OCI-LY7 (cell line): ENCODE results near the gene TMEM184A. TPM values are rescaled to one million over a fixed set of nuclear protein-coding genes. Genes with fewer than 3 reads are reported as not detected.

ENCODE experiments used
- BruUV-seq: library from RNA; stranded (reverse); fragments of 400-500 nt; replicated peaks from 2 replicates; lab custom pipeline; 2021; lab: Mats Ljungman, UMichigan
- CTCF ChIA-PET: fragments of 300-600 bp; sonication (Branson Sonifier 250); formaldehyde crosslinking; loops from one replicate; lab custom pipeline; 2022; ENCODE audit warnings: antibody characterized with exemption; ENCODE audit not compliant: unreplicated experiment; lab: Charles Lee
- POLR2A ChIA-PET: fragments of 300-600 bp; sonication (Branson Sonifier 250); formaldehyde crosslinking; loops from one replicate; lab custom pipeline; 2022; ENCODE audit warnings: antibody characterized with exemption; lab: Charles Lee
- DNase-seq: peaks from one replicate; pipeline ENCODE4 v3.0.0-alpha.2; 2015; ENCODE audit warnings: low spot score
- H2AFZ ChIP-seq: fragments of 200-600 bp; sonication (generic), shearing (Covaris generic); 2 replicates; pipeline ENCODE4 v1.6.1; 2014; ENCODE audit warnings: mild to moderate bottlenecking, antibody characterized with exemption, low read length, moderate library complexity
- H3K27ac ChIP-seq: fragments of 200-600 bp; sonication (generic); 2 replicates; pipeline ENCODE4 v1.5.1; 2014; ENCODE audit warnings: mixed run types, low read depth, mild to moderate bottlenecking, moderate library complexity, low read length, inconsistent platforms; ENCODE audit not compliant: poor library complexity, severe bottlenecking
- H3K36me3 ChIP-seq: fragments of 200-600 bp; sonication (generic); 2 replicates; pipeline ENCODE4 v1.6.1; 2014; ENCODE audit warnings: mild to moderate bottlenecking, antibody characterized with exemption, low read length, moderate library complexity, mixed read lengths; ENCODE audit not compliant: insufficient read depth
- H3K4me1 ChIP-seq: fragments of 200-600 bp; sonication (generic); 2 replicates; pipeline ENCODE4 v1.5.1; 2014; ENCODE audit warnings: mild to moderate bottlenecking, low read length; ENCODE audit not compliant: insufficient read depth, poor library complexity, severe bottlenecking
- H3K4me2 ChIP-seq: fragments of 200-600 bp; sonication (generic); 2 replicates; pipeline ENCODE4 v1.6.1; 2014; ENCODE audit warnings: mild to moderate bottlenecking, low read length
- H3K4me3 ChIP-seq: fragments of 200-600 bp; sonication (generic); 2 replicates; pipeline ENCODE4 v1.5.1; 2014; ENCODE audit warnings: mild to moderate bottlenecking, low read depth, low read length; ENCODE audit not compliant: poor library complexity, severe bottlenecking
- H3K79me2 ChIP-seq: fragments of 200-600 bp; sonication (generic); 2 replicates; pipeline ENCODE4 v1.6.1; 2016; ENCODE audit warnings: low read depth, mild to moderate bottlenecking, low read length, moderate library complexity, mixed read lengths; ENCODE audit not compliant: insufficient read depth
- H3K9me2 ChIP-seq: fragments of 200-600 bp; sonication (generic); 2 replicates; pipeline ENCODE4 v1.6.1; 2016; ENCODE audit warnings: mild to moderate bottlenecking, low read length, mixed read lengths; ENCODE audit not compliant: insufficient read depth
- H3K9me3 ChIP-seq: fragments of 200-600 bp; sonication (generic); 2 replicates; pipeline ENCODE4 v1.6.1; 2014; ENCODE audit warnings: mild to moderate bottlenecking, mixed run types, low read length, mixed read lengths
- H4K20me1 ChIP-seq: fragments of 200-600 bp; sonication (generic); 2 replicates; pipeline ENCODE4 v1.6.1; 2014; ENCODE audit warnings: mild to moderate bottlenecking, antibody characterized with exemption, low read length, moderate library complexity, mixed read lengths; ENCODE audit not compliant: insufficient read depth
- EZH2phosphoT487 ChIP-seq: fragments of 200-600 bp; sonication (generic); IDR thresholded peaks from 2 replicates; pipeline ENCODE4 v1.6.1; 2018; ENCODE audit warnings: low read depth, borderline replicate concordance, mild to moderate bottlenecking, mixed run types, antibody characterized with exemption, low read length, moderate library complexity, mixed read lengths
- intact Hi-C: fragments of 100-400 bp; cut with micrococcal nuclease; formaldehyde crosslinking; loops from one replicate; pipeline ENCODE4 v1.10.0; 2022; ENCODE audit not compliant: unreplicated experiment
- total RNA-seq, 2 experiments: library from RNA; depleted of rRNA in 1 of 2; stranded (reverse); fragments of >200 nt in 1 of 2; shearing (Covaris generic) in 1 of 2; gene quantifications; 2 replicates each; pipeline ENCODE4 v1.2.3, GENCODE V29; 2014 to 2022
- TF ChIP-seq, protein P1 (sequence below): fragments of 200-600 bp; sonication (generic); conservative IDR thresholded peaks from 2 replicates; pipeline ENCODE4 v1.5.1; 2014; ENCODE audit warnings: mild to moderate bottlenecking, antibody characterized with exemption, low read length, moderate library complexity, mixed read lengths

The TMEM184A gene
- total RNA-seq, 2 experiments from 2014 or later = 0.19 TPM; not detected in 1

DNA sequence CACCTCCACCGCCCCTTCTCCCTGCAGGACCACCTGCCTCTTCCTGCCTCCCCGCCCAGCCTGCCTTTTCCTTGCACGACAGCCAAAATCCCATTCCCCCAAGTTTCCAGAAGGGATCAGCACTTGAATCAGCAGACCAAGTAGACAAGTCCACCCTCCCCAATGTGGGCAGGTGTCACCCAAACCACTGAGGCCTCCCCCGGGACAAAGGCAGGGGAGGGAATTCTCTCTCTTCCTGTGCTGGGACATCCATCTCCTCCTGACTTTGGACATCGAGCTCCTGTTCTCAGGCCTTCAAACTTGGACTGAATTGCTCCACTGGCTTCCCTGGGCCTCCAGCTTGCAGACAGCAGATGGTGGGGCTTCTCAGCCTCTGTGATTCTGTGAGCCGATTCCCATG lies 35.4 kb upstream of the TMEM184A start:
- DNase-seq = no peak
- intact Hi-C loops = loop anchor here (5.0 kb wide), 1 partner anchor 166 kb away; no protein-coding TSS in a partner anchor
- POLR2A ChIA-PET = no interaction called here
- CTCF ChIA-PET = interaction anchor here (0.6 kb wide), 1 partner anchor 169 kb away, joined by 3 read pairs; no protein-coding TSS in a partner anchor
- no peak for TF ChIP-seq EZH2phosphoT487
- TF ChIP-seq, protein P1, sequence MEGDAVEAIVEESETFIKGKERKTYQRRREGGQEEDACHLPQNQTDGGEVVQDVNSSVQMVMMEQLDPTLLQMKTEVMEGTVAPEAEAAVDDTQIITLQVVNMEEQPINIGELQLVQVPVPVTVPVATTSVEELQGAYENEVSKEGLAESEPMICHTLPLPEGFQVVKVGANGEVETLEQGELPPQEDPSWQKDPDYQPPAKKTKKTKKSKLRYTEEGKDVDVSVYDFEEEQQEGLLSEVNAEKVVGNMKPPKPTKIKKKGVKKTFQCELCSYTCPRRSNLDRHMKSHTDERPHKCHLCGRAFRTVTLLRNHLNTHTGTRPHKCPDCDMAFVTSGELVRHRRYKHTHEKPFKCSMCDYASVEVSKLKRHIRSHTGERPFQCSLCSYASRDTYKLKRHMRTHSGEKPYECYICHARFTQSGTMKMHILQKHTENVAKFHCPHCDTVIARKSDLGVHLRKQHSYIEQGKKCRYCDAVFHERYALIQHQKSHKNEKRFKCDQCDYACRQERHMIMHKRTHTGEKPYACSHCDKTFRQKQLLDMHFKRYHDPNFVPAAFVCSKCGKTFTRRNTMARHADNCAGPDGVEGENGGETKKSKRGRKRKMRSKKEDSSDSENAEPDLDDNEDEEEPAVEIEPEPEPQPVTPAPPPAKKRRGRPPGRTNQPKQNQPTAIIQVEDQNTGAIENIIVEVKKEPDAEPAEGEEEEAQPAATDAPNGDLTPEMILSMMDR = no peak
- H3K36me3 ChIP-seq = no peaks in the 10 kb centered on the region
- peak overlapping the region; percentile 64 for H3K4me2 ChIP-seq
- no peak overlapping the region for H3K4me3 ChIP-seq
- no peaks in the 10 kb centered on the region; the same call in 1 of the 2 replicates for H4K20me1 ChIP-seq
- peak overlapping the region; percentile 45; the same call in 1 of the 2 replicates for H2AFZ ChIP-seq
- H3K9me3 ChIP-seq = 0 out of 2 replicates have a peak, but pooled peaks cover 7% of the 10 kb centered on the region
- peaks cover 21% of the 10 kb centered on the region for H3K4me1 ChIP-seq
- H3K79me2 ChIP-seq = no peaks in the 10 kb centered on the region
- no peak overlapping the region for H3K27ac ChIP-seq
- no TSS peak for BruUV-seq
- H3K9me2 ChIP-seq = no peaks in the 10 kb centered on the region

DNA sequence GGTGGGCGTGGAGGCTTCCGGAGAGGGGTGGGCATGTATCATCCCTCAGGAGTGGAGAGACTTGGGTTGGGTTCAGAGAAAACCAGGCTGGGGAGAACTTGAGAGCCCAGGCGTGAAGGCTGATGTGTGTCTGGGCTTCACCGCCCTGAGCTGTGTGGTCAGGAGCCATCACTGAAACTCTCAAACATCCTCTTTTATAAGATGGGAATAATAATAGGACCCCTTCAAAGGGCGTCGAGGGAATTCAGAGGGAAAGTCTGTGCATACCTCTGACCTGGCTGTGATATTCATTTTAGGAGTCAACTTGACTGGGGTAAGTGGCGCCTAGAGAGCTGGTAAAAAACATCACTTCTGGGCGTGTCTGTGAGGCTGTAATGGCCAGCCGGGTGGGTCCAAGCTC lies 34.9 kb upstream of the TMEM184A start:
- H3K9me2 ChIP-seq = no peaks in the 10 kb centered on the region
- H3K79me2 ChIP-seq = no peaks in the 10 kb centered on the region
- DNase-seq = no peak
- TF ChIP-seq EZH2phosphoT487 = no peak
- TF ChIP-seq, protein P1 = no peak
- CTCF ChIA-PET = no interaction called here
- H3K27ac ChIP-seq = no peak overlapping the region
- H3K4me3 ChIP-seq = no peak overlapping the region
- no peak overlapping the region for H3K4me2 ChIP-seq
- no peaks in the 10 kb centered on the region; the same call in 1 of the 2 replicates for H4K20me1 ChIP-seq
- POLR2A ChIA-PET = no interaction called here
- no peaks in the 10 kb centered on the region for H3K36me3 ChIP-seq
- no peak overlapping the region for H2AFZ ChIP-seq
- H3K4me1 ChIP-seq = peaks cover 21% of the 10 kb centered on the region
- intact Hi-C loops = loop anchor here (5.0 kb wide), 1 partner anchor 166 kb away; no protein-coding TSS in a partner anchor
- 0 out of 2 replicates have a peak, but pooled peaks cover 7% of the 10 kb centered on the region for H3K9me3 ChIP-seq
- no TSS peak for BruUV-seq

GRCh38 chr7:1590476-1590875 lies 34.5 kb upstream of the TMEM184A start:
- no peak for TF ChIP-seq EZH2phosphoT487
- TF ChIP-seq, protein P1 = no peak
- Histone ChIP-seq H3K9me3 (0 out of 2 replicates have a peak, but pooled peaks cover 7% of the 10 kb centered on the region), H3K4me3 (no peak overlapping the region), H3K9me2 (no peaks in the 10 kb centered on the region), H3K27ac (no peak overlapping the region), H3K36me3 (no peaks in the 10 kb centered on the region), H3K79me2 (no peaks in the 10 kb centered on the region), H2AFZ (no peak overlapping the region), H3K4me2 (no peak overlapping the region), H4K20me1 (no peaks in the 10 kb centered on the region; the same call in 1 of the 2 replicates), H3K4me1 (peaks cover 21% of the 10 kb centered on the region)
- POLR2A ChIA-PET = no interaction called here
- CTCF ChIA-PET = no interaction called here
- no peak for DNase-seq
- no TSS peak for BruUV-seq
- intact Hi-C loops = loop anchor here (5.0 kb wide), 1 partner anchor 167 kb away; no protein-coding TSS in a partner anchor
